Measurements from ENCODE around the gene TOR1AIP1.
A peak's percentile ranks its signal among the peaks of the same experiment; 100 is the strongest.

Gene TOR1AIP1

GRCh38 chr1:179881642-179882252, 338 bp upstream of the TOR1AIP1 start:
- no peaks in the 10 kb centered on the region for H3K27me3 ChIP-seq (ENCODE audit: insufficient read depth, low read length, poor library complexity)
- peak overlapping the region; percentile 48 to 86 for H3K4me3 ChIP-seq (ENCODE audit: low read depth in 1 of 2, low read length in 2 of 2)
- ATAC-seq (ENCODE audit: insufficient read depth, low read depth) = peak; percentile 15; the same call in 2 of the 3 replicates
- H3K4me1 ChIP-seq (ENCODE audit: insufficient read depth, low read length) = peaks cover 59% of the 10 kb centered on the region
- no peaks in the 10 kb centered on the region for H4K20me1 ChIP-seq (ENCODE audit: insufficient read depth, low read length)
- H3K9me3 ChIP-seq (ENCODE audit: insufficient read depth, low read length, severe bottlenecking) = no peaks in the 10 kb centered on the region
- peak overlapping the region; percentile 73 for H3K4me2 ChIP-seq (ENCODE audit: insufficient read depth, low read length)
- peak overlapping the region; percentile 94 for H2AFZ ChIP-seq (ENCODE audit: low read depth, low read length)
- peaks cover 70% of the 10 kb centered on the region for H3K79me2 ChIP-seq (ENCODE audit: insufficient read depth, low read length)
- DNase-seq = no peak
- peak overlapping the region; percentile 83 for H3K9ac ChIP-seq (ENCODE audit: low read depth, low read length)
- TF ChIP-seq, protein P1, sequence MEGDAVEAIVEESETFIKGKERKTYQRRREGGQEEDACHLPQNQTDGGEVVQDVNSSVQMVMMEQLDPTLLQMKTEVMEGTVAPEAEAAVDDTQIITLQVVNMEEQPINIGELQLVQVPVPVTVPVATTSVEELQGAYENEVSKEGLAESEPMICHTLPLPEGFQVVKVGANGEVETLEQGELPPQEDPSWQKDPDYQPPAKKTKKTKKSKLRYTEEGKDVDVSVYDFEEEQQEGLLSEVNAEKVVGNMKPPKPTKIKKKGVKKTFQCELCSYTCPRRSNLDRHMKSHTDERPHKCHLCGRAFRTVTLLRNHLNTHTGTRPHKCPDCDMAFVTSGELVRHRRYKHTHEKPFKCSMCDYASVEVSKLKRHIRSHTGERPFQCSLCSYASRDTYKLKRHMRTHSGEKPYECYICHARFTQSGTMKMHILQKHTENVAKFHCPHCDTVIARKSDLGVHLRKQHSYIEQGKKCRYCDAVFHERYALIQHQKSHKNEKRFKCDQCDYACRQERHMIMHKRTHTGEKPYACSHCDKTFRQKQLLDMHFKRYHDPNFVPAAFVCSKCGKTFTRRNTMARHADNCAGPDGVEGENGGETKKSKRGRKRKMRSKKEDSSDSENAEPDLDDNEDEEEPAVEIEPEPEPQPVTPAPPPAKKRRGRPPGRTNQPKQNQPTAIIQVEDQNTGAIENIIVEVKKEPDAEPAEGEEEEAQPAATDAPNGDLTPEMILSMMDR (IDR thresholded peaks at IDR 0.05; ENCODE audit: borderline replicate concordance, extremely low read depth, low read length, poor library complexity, severe bottlenecking) = peak; percentile 4
- no peak for TF ChIP-seq EZH2 (IDR thresholded peaks at IDR 0.05; ENCODE audit: borderline replicate concordance, low read depth, low read length, severe bottlenecking)
- peaks cover 23% of the 10 kb centered on the region for H3K36me3 ChIP-seq (ENCODE audit: insufficient read depth, low read length)
- H3K27ac ChIP-seq (ENCODE audit: low read length) = peak overlapping the region; percentile 94

DNA sequence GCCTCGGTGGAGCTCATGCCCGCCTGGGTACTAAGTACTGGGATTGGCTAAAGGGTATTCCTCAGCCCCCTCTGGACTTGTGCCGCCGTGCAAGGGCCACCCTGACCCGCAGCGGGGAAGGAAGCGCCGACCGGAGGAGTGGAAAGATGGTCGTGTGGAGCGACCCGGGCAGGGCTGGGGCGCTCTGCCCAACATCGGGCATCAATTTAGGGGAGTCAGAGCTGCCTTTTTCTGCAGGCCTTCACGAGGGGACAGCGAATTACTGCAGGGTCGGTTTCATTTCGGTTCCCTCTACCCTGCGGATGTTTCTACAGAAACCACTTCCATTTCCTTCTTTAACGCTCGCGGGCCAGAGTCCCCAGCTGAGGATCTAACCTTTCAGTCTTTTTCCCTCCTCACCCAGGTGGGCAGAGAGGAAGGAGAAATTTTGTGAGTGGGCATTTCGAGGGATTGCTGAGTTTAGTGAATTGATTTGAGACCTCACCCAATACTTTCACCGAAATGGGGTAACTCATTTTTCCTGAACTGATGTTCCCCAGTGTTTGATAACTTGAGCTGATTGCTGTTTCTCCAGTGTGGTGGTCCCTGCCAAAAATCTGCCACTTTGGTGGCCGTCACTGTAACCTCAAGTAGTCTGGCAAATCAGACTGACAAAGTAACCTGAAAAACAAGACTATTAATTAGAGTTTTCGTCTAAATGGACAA, 1.1 kb downstream of the TOR1AIP1 start:
- Histone ChIP-seq H3K4me3 (ENCODE audit: low read depth in 1 of 2, low read length in 2 of 2) (peak overlapping the region; percentile 44 to 86), H4K20me1 (ENCODE audit: insufficient read depth, low read length) (peaks cover 3% of the 10 kb centered on the region; the same call in 1 of the 2 replicates), H3K4me2 (ENCODE audit: insufficient read depth, low read length) (peak overlapping the region; percentile 79), H3K9ac (ENCODE audit: low read depth, low read length) (peak overlapping the region; percentile 83), H3K9me3 (ENCODE audit: insufficient read depth, low read length, severe bottlenecking) (no peaks in the 10 kb centered on the region), H3K27ac (ENCODE audit: low read length) (peak overlapping the region; percentile 94), H2AFZ (ENCODE audit: low read depth, low read length) (peak overlapping the region; percentile 93), H3K79me2 (ENCODE audit: insufficient read depth, low read length) (peaks cover 71% of the 10 kb centered on the region), H3K4me1 (ENCODE audit: insufficient read depth, low read length) (peaks cover 50% of the 10 kb centered on the region), H3K36me3 (ENCODE audit: insufficient read depth, low read length) (peaks cover 27% of the 10 kb centered on the region), H3K27me3 (ENCODE audit: insufficient read depth, low read length, poor library complexity) (no peaks in the 10 kb centered on the region)
- DNase-seq = peak; percentile 63
- TF ChIP-seq, protein P1 (IDR thresholded peaks at IDR 0.05; ENCODE audit: borderline replicate concordance, extremely low read depth, low read length, poor library complexity, severe bottlenecking) = no peak
- TF ChIP-seq EZH2 (IDR thresholded peaks at IDR 0.05; ENCODE audit: borderline replicate concordance, low read depth, low read length, severe bottlenecking) = no peak
- ATAC-seq (ENCODE audit: insufficient read depth, low read depth) = peak; percentile 18

DNA sequence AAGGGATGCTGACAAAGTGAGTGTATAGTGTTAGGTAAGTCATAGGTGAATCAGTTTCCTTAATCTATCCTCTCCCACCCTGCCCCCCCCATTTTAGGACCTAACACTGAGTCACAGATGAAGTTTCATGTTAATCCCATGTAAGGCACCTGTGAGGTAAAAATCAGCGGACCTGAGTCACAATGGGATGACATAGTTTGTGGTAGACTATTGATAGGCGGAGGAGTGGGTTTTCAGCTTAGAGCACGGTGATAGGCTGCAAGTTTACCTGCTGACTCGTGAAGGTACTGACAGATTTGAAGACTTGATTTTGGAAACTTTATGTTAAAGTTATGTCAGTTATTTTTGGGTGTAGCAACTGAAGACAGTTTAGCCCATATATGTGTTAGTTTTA, 1.7 kb downstream of the TOR1AIP1 start:
- H3K9ac ChIP-seq (ENCODE audit: low read depth, low read length) = peak overlapping the region; percentile 83
- DNase-seq (no peak), ATAC-seq (ENCODE audit: insufficient read depth, low read depth) (no peak)
- peaks cover 76% of the 10 kb centered on the region for H3K79me2 ChIP-seq (ENCODE audit: insufficient read depth, low read length)
- TF ChIP-seq EZH2 (IDR thresholded peaks at IDR 0.05; ENCODE audit: borderline replicate concordance, low read depth, low read length, severe bottlenecking) = no peak
- TF ChIP-seq, protein P1 (IDR thresholded peaks at IDR 0.05; ENCODE audit: borderline replicate concordance, extremely low read depth, low read length, poor library complexity, severe bottlenecking) = no peak
- no peaks in the 10 kb centered on the region for H3K9me3 ChIP-seq (ENCODE audit: insufficient read depth, low read length, severe bottlenecking)
- H2AFZ ChIP-seq (ENCODE audit: low read depth, low read length) = no peak overlapping the region
- H3K36me3 ChIP-seq (ENCODE audit: insufficient read depth, low read length) = peaks cover 29% of the 10 kb centered on the region
- H3K4me3 ChIP-seq (ENCODE audit: low read depth in 1 of 2, low read length in 2 of 2) = peak overlapping the region; percentile 44 to 86; a peak in 3 of 4 replicates
- H3K4me2 ChIP-seq (ENCODE audit: insufficient read depth, low read length) = peak overlapping the region; percentile 79
- H3K27me3 ChIP-seq (ENCODE audit: insufficient read depth, low read length, poor library complexity) = no peaks in the 10 kb centered on the region
- H3K4me1 ChIP-seq (ENCODE audit: insufficient read depth, low read length) = peaks cover 45% of the 10 kb centered on the region
- peaks cover 3% of the 10 kb centered on the region; the same call in 1 of the 2 replicates for H4K20me1 ChIP-seq (ENCODE audit: insufficient read depth, low read length)
- H3K27ac ChIP-seq (ENCODE audit: low read length) = peak overlapping the region; percentile 94

Data from DND-41 (cell line).